Activated CD4-positive, alpha-beta T cell treated with anti-CD3 and anti-CD28 coated beads, Interleukin-2, amount 10 ng/mL, durations not matched to agents 24 days and 14 days (primary cell): ENCODE measurements around the gene ZC2HC1B. TPM values are rescaled to one million over a fixed set of nuclear protein-coding genes. Genes with fewer than 3 reads are reported as not detected.

ENCODE experiments used
- DNase-seq: peaks from one replicate; pipeline ENCODE4 v3.0.0; 2022
- H3K27ac Mint-ChIP-seq: one replicate; pipeline ENCODE4 v1.8.0; 2022; ENCODE audit warnings: mild to moderate bottlenecking, mixed read lengths
- H3K27me3 Mint-ChIP-seq: one replicate; pipeline ENCODE4 v1.8.0; 2022; ENCODE audit warnings: mixed read lengths
- H3K36me3 Mint-ChIP-seq: one replicate; pipeline ENCODE4 v1.8.0; 2022; ENCODE audit warnings: low read depth, mild to moderate bottlenecking, mixed read lengths
- H3K4me1 Mint-ChIP-seq: one replicate; pipeline ENCODE4 v1.8.0; 2021; ENCODE audit warnings: mixed read lengths
- H3K4me3 Mint-ChIP-seq: one replicate; pipeline ENCODE4 v1.8.0; 2022; ENCODE audit warnings: mild to moderate bottlenecking, moderate library complexity, mixed read lengths
- H3K9me3 Mint-ChIP-seq: one replicate; pipeline ENCODE4 v1.8.0; 2021; ENCODE audit warnings: mixed read lengths
- intact Hi-C: fragments of 100-400 bp; cut with micrococcal nuclease; formaldehyde crosslinking; loops from one replicate; pipeline ENCODE4 v1.15.1; 2023
- total RNA-seq: library from RNA; stranded (reverse); gene quantifications from 2 replicates; pipeline ENCODE4 v1.2.3, GENCODE V29; 2022

The ZC2HC1B gene
- total RNA-seq, 1 donor from 2014 or later, result not detected

GRCh38 chr6:143950875-143951274 is 86.6 kb downstream of the ZC2HC1B start:
- no peak overlapping the region for H3K27ac Mint-ChIP-seq
- intact Hi-C loops, result no loop called here
- DNase-seq, result no peak
- no peaks in the 10 kb centered on the region for H3K36me3 Mint-ChIP-seq
- H3K4me3 Mint-ChIP-seq, result no peak overlapping the region
- no peaks in the 10 kb centered on the region for H3K4me1 Mint-ChIP-seq
- H3K27me3 Mint-ChIP-seq, result no peaks in the 10 kb centered on the region
- no peaks in the 10 kb centered on the region for H3K9me3 Mint-ChIP-seq

- Mint-ChIP-seq H3K4me3 (no peak overlapping the region), H3K9me3 (no peaks in the 10 kb centered on the region), H3K36me3 (no peaks in the 10 kb centered on the region), H3K4me1 (no peaks in the 10 kb centered on the region), H3K27ac (no peak overlapping the region), H3K27me3 (no peaks in the 10 kb centered on the region)
- intact Hi-C loops, result no loop called here
- no peak for DNase-seq
Observed at GRCh38 chr6:143952060-143952778, 87.9 kb downstream of the ZC2HC1B start.

GRCh38 chr6:143952947-143953701 is 88.8 kb downstream of the ZC2HC1B start:
- intact Hi-C loops, result no loop called here
- Mint-ChIP-seq H3K27ac (no peak overlapping the region), H3K27me3 (no peaks in the 10 kb centered on the region), H3K9me3 (no peaks in the 10 kb centered on the region), H3K4me3 (no peak overlapping the region), H3K4me1 (no peaks in the 10 kb centered on the region), H3K36me3 (no peaks in the 10 kb centered on the region)
- DNase-seq, result no peak

DNA sequence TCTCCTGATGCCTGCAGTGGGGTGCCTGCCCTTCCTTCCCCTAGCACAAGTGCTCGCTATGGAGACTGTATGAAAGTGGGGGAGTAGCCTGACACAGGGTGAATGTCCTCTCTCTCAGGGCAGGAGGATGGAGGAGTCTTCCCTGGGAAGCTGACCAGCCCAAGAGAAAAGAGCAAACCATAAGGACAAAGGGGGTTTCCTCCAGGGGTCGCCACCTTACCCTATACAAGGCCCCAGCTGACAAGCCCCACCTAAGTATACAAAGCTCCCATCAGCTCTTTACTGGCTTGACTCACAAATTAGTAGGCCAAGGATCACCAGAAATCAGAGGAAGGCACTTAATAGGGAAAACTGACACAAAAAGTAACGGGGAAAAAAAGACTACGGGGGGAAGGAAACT is 89.6 kb downstream of the ZC2HC1B start:
- no peak overlapping the region for H3K4me3 Mint-ChIP-seq
- H3K27ac Mint-ChIP-seq, result no peak overlapping the region
- DNase-seq, result no peak
- no peaks in the 10 kb centered on the region for H3K36me3 Mint-ChIP-seq
- intact Hi-C loops, result no loop called here
- H3K9me3 Mint-ChIP-seq, result no peaks in the 10 kb centered on the region
- no peaks in the 10 kb centered on the region for H3K27me3 Mint-ChIP-seq
- no peaks in the 10 kb centered on the region for H3K4me1 Mint-ChIP-seq

GRCh38 chr6:143955971-143956370 is 91.7 kb downstream of the ZC2HC1B start:
- no peaks in the 10 kb centered on the region for H3K4me1 Mint-ChIP-seq
- no peak overlapping the region for H3K4me3 Mint-ChIP-seq
- H3K27ac Mint-ChIP-seq, result no peak overlapping the region
- H3K36me3 Mint-ChIP-seq, result no peaks in the 10 kb centered on the region
- no peaks in the 10 kb centered on the region for H3K27me3 Mint-ChIP-seq
- intact Hi-C loops, result no loop called here
- DNase-seq, result no peak
- H3K9me3 Mint-ChIP-seq, result no peaks in the 10 kb centered on the region

- no peak overlapping the region for H3K27ac Mint-ChIP-seq
- no peaks in the 10 kb centered on the region for H3K36me3 Mint-ChIP-seq
- intact Hi-C loops, result no loop called here
- H3K27me3 Mint-ChIP-seq, result no peaks in the 10 kb centered on the region
- H3K4me1 Mint-ChIP-seq, result no peaks in the 10 kb centered on the region
- DNase-seq, result no peak
- no peaks in the 10 kb centered on the region for H3K9me3 Mint-ChIP-seq
- H3K4me3 Mint-ChIP-seq, result no peak overlapping the region
Observed at GRCh38 chr6:143957679-143958274, 93.5 kb downstream of the ZC2HC1B start.

GRCh38 chr6:143958839-143959399 is 94.6 kb downstream of the ZC2HC1B start:
- H3K27me3 Mint-ChIP-seq, result no peaks in the 10 kb centered on the region
- no peaks in the 10 kb centered on the region for H3K9me3 Mint-ChIP-seq

GRCh38 chr6:143959927-143960326 is 95.7 kb downstream of the ZC2HC1B start:
- H3K9me3 Mint-ChIP-seq, result no peaks in the 10 kb centered on the region
- no peak overlapping the region for H3K4me3 Mint-ChIP-seq
- H3K27ac Mint-ChIP-seq, result no peak overlapping the region
- no peaks in the 10 kb centered on the region for H3K36me3 Mint-ChIP-seq
- no peaks in the 10 kb centered on the region for H3K4me1 Mint-ChIP-seq
- H3K27me3 Mint-ChIP-seq, result no peaks in the 10 kb centered on the region
- no peak for DNase-seq
- intact Hi-C loops, result no loop called here

More at GRCh38 chr6:143958839-143959399, 94.6 kb downstream of the ZC2HC1B start:
- Mint-ChIP-seq H3K4me3 (no peak overlapping the region), H3K4me1 (no peaks in the 10 kb centered on the region), H3K36me3 (no peaks in the 10 kb centered on the region), H3K27ac (no peak overlapping the region)
- intact Hi-C loops, result no loop called here
- DNase-seq, result no peak

DNA sequence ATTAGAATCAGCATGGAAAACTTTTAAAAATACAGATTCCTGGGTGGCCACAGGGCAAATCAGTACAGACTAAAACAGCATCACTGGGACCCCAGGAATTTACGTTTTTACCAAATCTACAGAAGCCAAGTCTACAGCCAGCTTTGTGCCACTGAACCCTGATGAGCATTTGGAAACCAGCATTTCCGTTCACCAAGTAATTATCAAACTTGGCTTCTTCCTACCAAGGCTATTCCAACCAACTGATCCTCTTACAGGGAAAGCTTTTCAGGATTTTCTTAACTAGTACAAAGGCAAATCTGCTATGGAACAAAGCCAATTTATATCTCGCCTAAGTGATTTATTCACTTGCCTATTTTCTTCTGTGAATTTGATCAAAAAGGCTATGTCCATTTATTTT is 96.8 kb downstream of the ZC2HC1B start:
- H3K27me3 Mint-ChIP-seq, result no peaks in the 10 kb centered on the region

GRCh38 chr6:143961886-143962878 is 97.9 kb downstream of the ZC2HC1B start:
- no peaks in the 10 kb centered on the region for H3K9me3 Mint-ChIP-seq
- no peak overlapping the region for H3K4me3 Mint-ChIP-seq
- DNase-seq, result no peak
- H3K27ac Mint-ChIP-seq, result no peak overlapping the region
- peaks cover 2% of the 10 kb centered on the region for H3K36me3 Mint-ChIP-seq
- H3K27me3 Mint-ChIP-seq, result no peaks in the 10 kb centered on the region
- H3K4me1 Mint-ChIP-seq, result no peaks in the 10 kb centered on the region
- intact Hi-C loops, result no loop called here

More for the DNA sequence above, 96.8 kb downstream of the ZC2HC1B start:
- intact Hi-C loops, result no loop called here
- H3K4me3 Mint-ChIP-seq, result no peak overlapping the region
- H3K36me3 Mint-ChIP-seq, result peaks cover 2% of the 10 kb centered on the region
- DNase-seq, result no peak
- H3K4me1 Mint-ChIP-seq, result no peaks in the 10 kb centered on the region
- no peak overlapping the region for H3K27ac Mint-ChIP-seq
- no peaks in the 10 kb centered on the region for H3K9me3 Mint-ChIP-seq

DNA sequence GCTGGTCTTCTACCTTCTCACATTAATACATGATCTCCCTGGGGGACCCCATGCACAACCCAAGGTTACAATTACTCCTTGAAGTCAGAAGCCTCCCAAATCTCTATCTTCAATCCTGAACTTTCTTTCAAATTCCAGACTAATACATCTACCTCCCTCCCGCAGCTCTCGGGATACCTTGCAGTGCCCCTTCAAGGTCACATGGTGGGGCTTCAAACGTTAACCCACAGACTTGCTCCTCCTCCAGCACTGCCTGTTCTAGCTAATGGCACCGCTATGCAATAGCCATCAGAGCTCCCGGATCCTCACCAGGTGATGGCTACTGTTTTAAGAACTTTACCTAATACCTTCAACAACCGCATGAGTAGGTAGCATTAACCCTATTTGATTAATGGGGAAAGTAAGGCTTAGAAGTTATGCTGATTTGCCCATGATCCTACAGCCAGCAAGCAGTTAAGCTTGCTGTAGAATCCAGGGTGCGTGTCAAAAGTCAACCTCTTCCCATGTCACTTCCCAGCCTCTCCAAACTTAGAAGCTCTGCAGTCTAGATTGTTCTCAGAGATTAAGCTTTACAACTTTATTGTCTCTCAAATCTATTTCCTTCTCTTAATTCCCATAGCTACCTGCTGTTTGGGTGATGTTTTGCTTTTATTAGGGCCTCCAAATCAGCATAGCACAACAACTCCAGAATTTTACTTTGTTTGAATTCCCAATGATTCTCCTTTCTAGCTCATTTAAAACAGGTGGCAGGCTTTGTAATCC is 99.1 kb downstream of the ZC2HC1B start:
- no peaks in the 10 kb centered on the region for H3K4me1 Mint-ChIP-seq
- no peak for DNase-seq
- peaks cover 2% of the 10 kb centered on the region for H3K36me3 Mint-ChIP-seq
- no peaks in the 10 kb centered on the region for H3K9me3 Mint-ChIP-seq
- intact Hi-C loops, result no loop called here
- no peaks in the 10 kb centered on the region for H3K27me3 Mint-ChIP-seq
- no peak overlapping the region for H3K4me3 Mint-ChIP-seq
- no peak overlapping the region for H3K27ac Mint-ChIP-seq

DNA sequence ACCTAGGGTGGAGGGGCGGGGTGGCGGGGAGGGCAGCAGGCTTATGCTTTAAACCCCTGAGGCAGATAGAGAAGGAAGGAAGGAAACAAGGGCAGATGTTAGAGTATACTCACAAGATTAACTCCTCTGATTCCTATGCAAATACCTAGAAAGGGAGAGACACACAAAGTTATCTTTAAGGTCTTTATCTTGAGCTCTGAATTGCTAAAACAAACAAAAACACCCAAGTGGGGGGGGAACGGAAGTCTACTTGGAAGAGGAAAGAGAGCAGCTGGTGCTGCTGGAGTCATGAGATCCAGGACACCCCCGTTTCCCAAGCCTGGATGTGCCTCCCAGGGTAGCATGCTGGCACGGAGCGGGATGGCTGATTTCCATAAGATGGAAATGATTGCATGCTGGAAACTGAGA is 100.4 kb downstream of the ZC2HC1B start:
- DNase-seq, result no peak
- H3K4me3 Mint-ChIP-seq, result no peak overlapping the region
- no peaks in the 10 kb centered on the region for H3K9me3 Mint-ChIP-seq
- intact Hi-C loops, result no loop called here
- no peaks in the 10 kb centered on the region for H3K4me1 Mint-ChIP-seq
- H3K36me3 Mint-ChIP-seq, result peaks cover 2% of the 10 kb centered on the region
- H3K27ac Mint-ChIP-seq, result no peak overlapping the region
- H3K27me3 Mint-ChIP-seq, result no peaks in the 10 kb centered on the region
